ENCODE results near the gene TCF3.
"Not testable (repeated sequence)": the region's sequence is repeated elsewhere in the genome, so short reads cannot be mapped to it uniquely, and the experiment has no call there.

The TCF3 gene

GRCh38 chr19:1650650-1651567, 1.5 kb downstream of the TCF3 start:
- peak in 1 of 14 donors; percentile 10 for DNase-seq

GRCh38 chr19:1649706-1650649, 2.4 kb downstream of the TCF3 start:
- DNase-seq, result no peak

- DNase-seq, result no peak
These were observed 3.4 kb downstream of the TCF3 start for GRCh38 chr19:1648920-1649541.

GRCh38 chr19:1648459-1648849, 4.0 kb downstream of the TCF3 start:
- no peak for DNase-seq

- DNase-seq, result no peak
These were observed 4.6 kb downstream of the TCF3 start for GRCh38 chr19:1647501-1648458.

DNA sequence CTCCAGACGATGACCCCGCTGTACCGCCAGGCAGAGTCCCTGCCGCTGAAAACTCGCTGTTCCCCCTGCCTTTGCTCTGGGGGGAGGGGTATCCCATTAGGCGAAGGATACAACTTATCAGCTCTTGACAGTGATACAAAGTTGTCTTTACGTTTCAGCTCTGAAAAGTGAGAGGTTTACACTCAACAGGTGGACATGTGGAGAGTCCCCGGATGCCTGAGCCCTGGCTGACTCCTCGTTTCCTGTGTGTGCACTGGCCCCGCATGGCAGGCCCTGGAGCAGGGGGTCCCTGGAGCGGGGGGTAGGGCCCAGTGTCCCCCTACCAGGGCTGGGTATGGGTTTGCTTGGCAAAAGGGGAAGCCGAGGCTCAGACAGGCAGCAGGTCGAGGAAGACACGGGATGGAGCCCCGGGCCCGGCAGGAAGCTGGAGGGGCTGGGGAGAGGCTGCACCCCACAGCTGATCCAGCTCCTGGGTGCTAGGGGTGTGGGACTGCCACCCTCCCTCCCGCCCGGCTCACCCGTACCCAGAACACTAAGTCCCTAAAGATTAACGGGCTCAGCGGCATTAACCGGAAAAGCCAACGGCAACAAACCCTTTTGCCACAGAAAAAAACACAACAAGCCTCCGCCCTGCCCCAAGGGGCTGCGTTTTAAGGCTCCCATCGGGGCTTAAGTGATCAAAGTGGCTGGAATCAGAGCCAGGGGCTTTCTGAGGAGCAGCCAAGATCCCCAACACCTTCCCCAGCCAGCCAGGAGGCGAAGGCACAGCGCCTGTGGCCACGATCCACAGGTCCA, 5.6 kb downstream of the TCF3 start:
- no peak for DNase-seq

GRCh38 chr19:1646149-1646548, 6.3 kb downstream of the TCF3 start:
- DNase-seq, result no peak

- DNase-seq, result no peak
These were observed 7.1 kb downstream of the TCF3 start for GRCh38 chr19:1645299-1645698.

GRCh38 chr19:1644070-1644469, 8.3 kb downstream of the TCF3 start:
- DNase-seq, result no peak

DNA sequence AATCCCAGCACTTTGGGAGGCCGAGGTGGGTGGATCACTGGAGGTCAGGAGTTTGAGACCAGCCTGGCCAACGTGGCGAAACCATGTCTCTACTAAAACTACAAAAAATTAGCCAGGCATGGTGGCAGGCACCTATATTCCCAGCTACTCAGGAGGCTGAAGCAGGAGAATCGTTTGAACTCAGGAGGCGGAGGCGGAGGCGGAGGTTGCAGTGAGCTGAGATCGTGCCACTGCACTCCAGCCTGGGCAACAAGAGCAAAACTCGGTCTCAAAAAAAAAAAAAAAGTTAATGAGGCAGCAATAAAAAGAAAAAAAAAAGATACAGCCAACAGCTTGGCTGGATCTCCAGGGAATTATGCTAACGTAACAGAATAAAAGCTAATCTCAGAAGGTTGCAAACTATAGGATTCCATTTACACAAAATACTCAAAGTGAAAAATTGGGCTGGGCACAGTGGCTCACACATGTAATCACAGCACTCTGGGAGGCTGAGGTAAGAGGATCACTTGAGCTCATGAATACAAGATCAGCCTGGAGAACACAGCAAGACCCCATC, 11.4 kb downstream of the TCF3 start:
- not testable (repeated sequence) for DNase-seq

DNA sequence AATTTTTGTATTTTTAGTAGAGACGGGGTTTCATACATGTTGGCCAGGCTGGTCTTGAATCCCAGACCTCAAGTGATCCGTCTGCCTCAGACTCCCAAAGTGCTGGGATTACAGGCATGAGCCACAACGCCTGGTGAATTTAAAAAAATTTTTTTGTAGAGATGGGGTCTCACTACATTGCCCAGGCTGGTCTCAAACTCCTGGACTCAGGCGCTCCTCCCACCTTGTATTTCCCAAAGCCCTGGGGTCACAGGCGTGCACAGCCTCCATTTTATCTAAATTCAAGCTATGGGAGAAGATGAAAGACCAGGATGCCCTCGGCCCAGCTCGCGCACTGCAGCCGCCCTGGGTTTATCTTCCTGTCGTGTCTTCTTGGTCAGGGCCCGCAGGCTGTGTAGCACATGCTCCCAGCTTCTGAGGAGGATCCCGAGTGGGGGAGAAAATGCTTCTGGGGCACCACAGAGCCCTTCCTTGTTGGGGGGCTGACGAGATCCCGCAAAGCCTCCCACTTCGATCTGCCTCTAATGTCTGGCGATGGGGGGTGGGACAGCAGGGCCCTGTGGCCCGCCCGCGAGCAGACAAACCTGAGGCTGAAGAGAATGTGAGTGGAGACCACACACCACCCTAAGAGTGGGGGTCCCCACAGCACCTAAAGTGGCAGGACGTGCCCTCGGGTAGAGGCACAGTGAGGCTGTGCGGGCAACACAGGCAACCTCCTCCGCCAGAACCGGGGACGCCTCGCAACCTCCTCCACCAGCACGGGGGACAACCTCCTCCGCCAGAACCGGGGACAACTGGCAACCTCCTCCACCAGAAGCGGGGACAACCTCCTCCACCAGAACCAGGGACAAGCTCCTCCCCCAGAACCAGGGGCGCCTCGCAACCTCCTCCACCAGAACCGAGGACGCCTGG, 15.8 kb downstream of the TCF3 start:
- DNase-seq, result no peak

GRCh38 chr19:1634938-1635243, 17.5 kb downstream of the TCF3 start:
- no peak for DNase-seq

- DNase-seq, result peak in 1 of 14 donors; percentile 9
These were observed 18.0 kb downstream of the TCF3 start for GRCh38 chr19:1634242-1634937.

- DNase-seq, result no peak
These were observed 19.1 kb downstream of the TCF3 start for GRCh38 chr19:1633269-1633826.

- no peak for DNase-seq
These were observed 19.8 kb downstream of the TCF3 start for GRCh38 chr19:1632462-1633268.

- no peak for DNase-seq
These were observed 20.8 kb downstream of the TCF3 start for GRCh38 chr19:1631557-1632100.

DNA sequence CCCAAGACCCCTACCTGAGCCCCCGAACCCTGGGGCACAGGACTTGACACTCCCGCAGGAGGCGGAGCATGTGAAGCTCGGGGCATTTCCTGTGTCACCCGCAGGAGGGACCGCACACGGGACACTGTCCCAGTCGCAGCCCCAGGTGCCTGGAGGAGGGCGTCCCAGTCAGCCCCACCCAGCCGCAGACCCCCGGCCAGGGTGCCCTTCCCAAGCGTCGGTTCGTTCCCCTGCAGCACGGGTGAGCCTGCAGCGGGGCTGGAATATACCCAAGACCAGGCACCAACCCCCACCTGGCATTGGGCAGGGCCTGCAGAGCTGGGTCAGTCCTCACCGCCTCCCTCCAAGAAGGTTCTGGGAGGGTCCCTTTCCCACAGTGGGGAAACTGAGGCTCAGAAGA, 21.6 kb downstream of the TCF3 start:
- DNase-seq, result no peak
